Hindlimb muscle (tissue), 1 donor: ENCODE data around the gene PPP1R14D. TPM values are rescaled to one million over a fixed set of nuclear protein-coding genes. Genes with fewer than 3 reads are reported as not detected.
"Not testable (repeated sequence)": the region's sequence is repeated elsewhere in the genome, so short reads cannot be mapped to it uniquely, and the experiment has no call there.

ENCODE experiments used
- DNase-seq: peaks from one replicate; pipeline ENCODE4 v3.0.0-alpha.2; 2013
- polyA plus RNA-seq: library from polyadenylated mRNA; unstranded; fragments of 120-200 nt; gene quantifications from one replicate; pipeline ENCODE4 v1.2.1, GENCODE V29; 2013; ENCODE audit not compliant: insufficient read length

The PPP1R14D gene
- not detected for polyA plus RNA-seq

GRCh38 chr15:40828447-40829036, at the start of gene PPP1R14D:
Gene PPP1R14D (minus strand): TSS chr15:40828708. CDS start chr15:40828641, 67 bp downstream.
- no peak for DNase-seq

GRCh38 chr15:40877694-40878093, 49.2 kb upstream of the PPP1R14D start:
- no peak for DNase-seq

GRCh38 chr15:40875991-40876730, 47.7 kb upstream of the PPP1R14D start:
- DNase-seq = no peak

GRCh38 chr15:40873694-40874561, 45.4 kb upstream of the PPP1R14D start, which contains the start of gene RHOV:
Gene RHOV (minus strand): TSS chr15:40874234. CDS start chr15:40874139, 95 bp downstream.
- no peak for DNase-seq

GRCh38 chr15:40872791-40873693, 44.5 kb upstream of the PPP1R14D start:
- DNase-seq = no peak

- no peak for DNase-seq
Observed at GRCh38 chr15:40871749-40872617, 43.5 kb upstream of the PPP1R14D start.

GRCh38 chr15:40870716-40871115, 42.2 kb upstream of the PPP1R14D start:
- DNase-seq = no peak

GRCh38 chr15:40869686-40870085, 41.2 kb upstream of the PPP1R14D start:
- DNase-seq = no peak

- no peak for DNase-seq
Observed at GRCh38 chr15:40867199-40867598, 38.7 kb upstream of the PPP1R14D start.

- no peak for DNase-seq
Observed at GRCh38 chr15:40863660-40864270, 35.3 kb upstream of the PPP1R14D start.

GRCh38 chr15:40861147-40861546, 32.6 kb upstream of the PPP1R14D start:
- DNase-seq = not testable (repeated sequence)

GRCh38 chr15:40859206-40859851, 30.8 kb upstream of the PPP1R14D start:
- DNase-seq = peak; percentile 53

- no peak for DNase-seq
Observed at GRCh38 chr15:40858706-40859105, 30.2 kb upstream of the PPP1R14D start.

GRCh38 chr15:40857601-40858341, 29.3 kb upstream of the PPP1R14D start:
- DNase-seq = peak; percentile 73

- no peak for DNase-seq
Observed at GRCh38 chr15:40856746-40857145, 28.2 kb upstream of the PPP1R14D start.

- DNase-seq = no peak
Observed at GRCh38 chr15:40855706-40856234, 27.3 kb upstream of the PPP1R14D start.

- DNase-seq = no peak
Observed at GRCh38 chr15:40854161-40854560, 25.7 kb upstream of the PPP1R14D start.

GRCh38 chr15:40853241-40853890, 24.9 kb upstream of the PPP1R14D start:
- no peak for DNase-seq
